HG03175 (cell line): ENCODE results near the gene EDNRB.
"Not testable (repeated sequence)": the region's sequence is repeated elsewhere in the genome, so short reads cannot be mapped to it uniquely, and the experiment has no call there.

Source experiments
- ATAC-seq: cut with Tn5 transposase; IDR thresholded peaks from one replicate; pipeline ENCODE4 v1.9.1; 2021; ENCODE audit warnings: mild to moderate bottlenecking, moderate library complexity; ENCODE audit not compliant: unreplicated experiment

The EDNRB gene

DNA sequence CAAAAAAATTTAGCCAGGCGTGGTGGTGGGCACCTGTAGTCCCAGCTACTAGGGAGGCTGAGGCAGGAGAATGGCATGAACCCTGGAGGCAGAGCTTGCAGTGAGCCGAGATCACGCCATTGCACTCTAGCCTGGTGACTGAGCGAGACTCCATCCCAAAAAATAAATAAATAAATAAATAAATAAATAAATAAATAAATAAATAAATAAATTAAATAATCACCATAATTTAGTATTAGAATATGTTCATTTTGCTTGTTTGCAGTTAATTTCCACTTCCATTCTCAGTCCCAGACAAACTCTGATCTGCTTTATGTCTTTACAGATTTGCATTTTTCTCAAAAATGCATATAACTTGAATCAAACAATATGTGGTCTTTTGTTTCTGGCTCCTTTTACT, 70.6 kb downstream of the EDNRB start:
- not testable (repeated sequence) for ATAC-seq

DNA sequence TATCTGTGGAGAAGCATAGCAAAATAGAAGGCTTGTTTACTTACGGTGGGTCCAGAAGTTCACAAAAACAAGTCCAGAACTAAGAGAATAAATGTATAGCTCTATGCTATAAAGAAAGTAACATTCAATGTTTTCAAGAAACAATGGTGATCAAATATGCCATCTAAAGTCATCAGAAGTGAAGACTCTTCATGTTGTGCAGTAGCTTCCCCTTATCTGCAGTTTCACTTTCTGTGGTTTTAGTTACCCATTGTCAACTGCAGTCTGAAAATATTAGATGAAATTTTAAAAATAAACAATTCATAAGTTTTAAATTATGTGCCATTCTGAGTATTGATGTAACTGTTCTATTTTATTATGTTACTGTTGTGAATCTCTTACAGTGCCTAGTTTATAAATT, 72.5 kb downstream of the EDNRB start:
- peak; percentile 89 for ATAC-seq
